Right ventricle myocardium inferior (tissue), 1 donor: ENCODE measurements around the gene SEC31A. TPM values are rescaled to one million over a fixed set of nuclear protein-coding genes. Genes with fewer than 3 reads are reported as not detected.

Source experiments
- ATAC-seq: fragments of 200-7000 bp; cut with Tn5 transposase; one replicate; pipeline ENCODE4 v1.9.1; 2020; ENCODE audit warnings: mild to moderate bottlenecking, moderate library complexity
- DNase-seq: peaks from one replicate; pipeline ENCODE4 v3.0.0; 2021; ENCODE audit errors: missing footprints
- intact Hi-C: fragments of 100-400 bp; cut with DNase I; formaldehyde crosslinking; loops from one replicate; pipeline ENCODE4 v1.11.0; 2022
- total RNA-seq: library from RNA; stranded (reverse); fragmentation: NEBNext Ultra II Directional; extraction: Animal tissue kit (Norgen Biotek cat#: 25700); gene quantifications from one replicate; pipeline ENCODE4 v1.2.1, GENCODE V29; 2021
- donor health status: DM: no; HTN: yes; CAD: no; lungs with severe emphysema.

The SEC31A gene
- total RNA-seq, 1 donor from 2014 or later: 85.6 TPM

DNA sequence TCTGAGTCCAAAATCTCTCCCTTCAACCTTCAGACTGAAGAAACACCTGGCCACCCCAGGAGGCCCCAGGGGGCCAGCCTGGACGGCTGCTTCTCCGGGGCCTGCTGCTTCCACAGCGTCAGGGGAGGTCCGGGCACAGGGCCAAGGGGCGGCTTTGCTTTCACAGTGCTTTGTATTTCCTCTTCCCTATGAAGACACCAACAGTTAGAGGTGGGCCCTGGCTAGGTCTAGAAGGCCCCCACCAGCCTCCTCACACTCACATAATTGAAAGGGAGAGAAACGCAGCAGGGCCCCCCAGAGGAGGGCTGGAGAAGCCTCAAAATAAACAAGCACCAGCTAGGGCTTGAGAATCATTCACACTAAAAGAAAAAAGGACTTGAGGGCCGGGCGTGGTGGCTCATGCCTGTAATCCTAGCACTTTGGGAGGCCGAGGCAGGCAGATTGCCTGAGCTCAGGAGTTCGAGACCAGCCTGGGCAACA is 110.2 kb downstream of the SEC31A start:
- DNase-seq: peak; percentile 86
- intact Hi-C loops: no loop called here
- peak; percentile 49 for ATAC-seq

DNA sequence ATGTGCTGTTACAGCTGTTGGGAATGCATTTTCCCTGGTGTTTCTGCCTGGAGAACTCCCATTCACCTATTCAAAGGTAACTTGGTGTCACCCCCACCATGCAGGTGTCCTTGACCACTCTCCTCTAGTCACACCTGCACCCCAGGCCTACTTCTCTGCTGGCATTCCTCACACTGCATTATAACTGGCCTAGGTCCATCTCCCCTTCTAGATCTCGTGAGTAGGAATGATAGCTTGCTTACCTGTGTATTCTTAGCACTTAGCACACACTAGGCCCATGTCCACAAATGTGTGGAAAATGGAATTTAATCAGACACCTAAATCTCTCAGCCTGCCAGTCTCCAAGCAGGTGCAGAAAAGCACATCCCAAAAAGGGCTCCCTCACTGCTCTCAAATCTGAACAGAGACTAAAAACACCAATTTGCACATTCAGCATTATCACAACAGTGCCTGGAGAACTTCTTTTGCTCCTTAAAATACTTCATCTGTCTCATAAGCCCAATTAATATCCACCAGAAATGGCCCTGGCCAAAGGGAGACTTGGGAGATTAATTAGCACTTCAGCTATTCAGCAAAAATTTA is 110.7 kb downstream of the SEC31A start:
- DNase-seq (no peak), ATAC-seq (no peak)
- intact Hi-C loops: no loop called here

DNA sequence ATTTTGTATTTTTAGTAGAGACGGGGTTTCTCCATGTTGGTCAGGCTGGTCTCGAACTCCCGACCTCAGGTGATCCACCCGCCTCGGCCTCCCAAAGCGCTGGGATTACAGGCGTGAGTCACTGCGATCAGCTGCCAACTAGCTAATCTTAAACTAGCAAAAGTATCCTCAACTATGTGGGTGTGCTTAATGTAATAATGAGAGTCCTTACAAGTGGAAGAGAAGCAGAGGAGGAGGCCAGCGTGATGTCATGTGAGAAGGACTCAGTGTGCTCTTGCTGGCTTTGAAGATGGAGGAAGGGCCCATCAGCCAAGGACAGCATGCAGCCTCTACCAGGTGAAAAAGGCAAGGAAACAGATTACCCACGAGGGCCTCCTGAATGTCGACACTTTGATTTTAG is 111.9 kb downstream of the SEC31A start:
- no peak for ATAC-seq
- intact Hi-C loops: no loop called here

DNA sequence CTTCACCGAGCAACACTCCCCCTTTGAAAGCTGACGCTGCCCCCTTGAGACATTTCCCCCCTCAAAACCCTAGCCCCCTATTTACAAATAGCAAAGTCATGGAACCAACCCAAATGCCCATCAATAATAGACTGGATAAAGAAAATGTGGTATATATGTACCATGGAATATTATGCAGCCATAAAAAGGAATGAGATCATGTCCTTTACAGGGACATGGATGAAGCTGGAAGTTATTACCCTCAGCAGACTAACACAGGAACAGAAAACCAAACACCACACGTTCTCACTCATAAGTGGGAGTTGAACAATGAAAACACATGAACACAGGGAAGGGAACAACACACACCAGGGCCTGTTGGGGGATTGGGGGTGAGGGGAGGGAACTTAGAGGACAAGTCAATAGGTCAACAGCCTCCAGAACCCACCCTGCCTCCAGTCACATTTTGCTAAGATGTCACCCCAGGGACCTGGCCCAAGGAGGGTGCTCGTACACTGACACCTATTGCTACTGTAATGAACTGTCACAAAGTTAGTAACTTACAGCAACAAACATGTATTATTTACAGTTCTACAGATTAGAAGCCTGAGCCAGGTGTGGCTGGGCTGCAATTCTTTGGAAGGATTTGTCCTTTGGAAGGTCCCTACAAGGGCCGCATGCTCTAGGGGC is 113.0 kb downstream of the SEC31A start:
- intact Hi-C loops: no loop called here
- ATAC-seq (no peak), DNase-seq (no peak)

More for the DNA sequence above, 111.9 kb downstream of the SEC31A start:
- no peak for DNase-seq

DNA sequence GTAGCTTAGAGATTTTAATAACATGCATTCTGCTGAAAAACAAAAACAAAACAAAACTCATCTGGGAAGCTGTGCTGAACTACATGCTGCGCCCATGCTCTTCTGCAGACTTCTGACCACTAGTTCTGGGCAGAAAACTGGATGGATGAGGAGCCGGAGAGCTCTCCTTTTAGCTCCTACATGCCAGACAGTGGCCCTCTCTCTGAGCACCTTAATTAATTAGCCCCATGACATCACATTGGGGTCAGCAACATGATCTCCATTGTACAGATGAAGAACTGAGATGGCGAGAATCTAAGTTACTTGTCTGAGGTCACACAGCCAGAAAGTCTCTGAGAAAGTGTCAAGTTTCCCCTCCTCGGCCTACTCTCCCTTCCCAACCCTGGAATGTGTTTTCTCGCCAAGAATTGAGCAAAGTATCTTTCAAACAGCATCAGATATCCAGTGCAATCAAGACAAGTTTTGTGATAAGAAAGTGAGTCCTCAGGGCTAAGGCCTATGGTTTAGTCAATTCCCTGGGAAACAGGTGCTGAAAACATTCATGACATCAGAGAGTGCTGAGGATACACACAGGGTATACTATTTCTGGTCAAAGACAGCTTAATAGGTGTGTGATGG is 113.9 kb downstream of the SEC31A start:
- intact Hi-C loops: no loop called here
- ATAC-seq: no peak
- no peak for DNase-seq

DNA sequence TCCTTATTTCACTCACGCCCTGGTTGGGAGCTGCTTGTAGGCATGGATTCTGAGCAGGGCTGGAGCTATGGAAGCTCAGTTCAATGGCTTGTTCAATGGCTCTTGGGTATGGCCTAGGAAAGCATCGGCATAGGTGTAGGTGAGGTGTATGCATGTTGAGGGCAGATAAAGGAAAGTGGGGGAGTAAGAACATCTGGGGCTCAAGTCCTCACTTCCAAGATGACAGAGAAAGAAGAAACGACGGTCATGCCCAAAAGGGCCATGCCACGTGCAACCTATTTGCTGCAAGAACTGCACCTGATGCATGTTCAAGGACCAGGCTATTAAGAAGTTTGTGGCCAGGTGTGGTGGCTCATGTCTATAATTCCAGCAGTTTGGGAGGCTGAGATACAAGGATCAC is 115.7 kb downstream of the SEC31A start:
- intact Hi-C loops: no loop called here
- no peak for ATAC-seq

DNA sequence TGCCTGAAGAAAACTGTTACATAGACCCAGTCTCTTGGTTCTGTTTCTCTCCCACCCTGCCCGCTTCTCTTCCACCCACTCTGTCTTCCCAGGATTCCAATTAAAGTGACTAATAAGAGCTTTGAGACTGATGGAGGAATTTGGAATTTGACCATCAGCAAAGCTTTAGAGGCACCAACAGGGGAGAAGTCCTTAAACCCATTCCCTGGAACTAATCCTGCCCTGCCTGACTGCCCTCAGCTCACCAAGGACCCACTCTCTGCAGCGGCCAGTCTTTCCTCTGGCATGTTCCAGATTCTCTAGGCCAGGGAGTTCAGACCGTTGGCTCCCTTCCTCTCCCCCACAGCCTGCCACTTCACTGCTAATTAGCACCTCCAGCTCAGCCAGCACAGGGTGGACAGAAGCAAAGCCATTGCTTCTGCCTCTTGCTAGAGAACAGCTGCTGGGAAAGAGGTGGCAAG is 116.2 kb downstream of the SEC31A start:
- intact Hi-C loops: no loop called here
- ATAC-seq (peak; percentile 59), DNase-seq (no peak)

More for the DNA sequence above, 115.7 kb downstream of the SEC31A start:
- DNase-seq: no peak

DNA sequence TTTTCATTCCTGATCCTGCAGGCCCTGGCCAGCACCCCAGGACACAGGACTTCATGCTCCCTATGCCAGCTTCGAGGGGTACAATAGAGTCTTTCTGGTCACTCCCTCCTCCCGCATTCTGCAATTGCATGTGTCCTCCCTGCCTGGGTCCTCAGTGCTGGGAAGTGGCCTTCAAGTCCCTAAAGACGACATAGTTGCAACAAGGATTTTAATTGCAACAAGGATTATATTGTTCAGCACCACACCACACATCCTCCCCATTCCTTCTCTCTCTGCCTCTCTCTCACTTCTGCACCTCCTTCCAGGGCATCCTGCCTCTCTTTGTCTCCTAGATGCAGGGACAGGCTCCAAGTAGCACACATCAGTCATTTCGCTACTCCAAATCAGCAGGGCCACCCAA is 117.9 kb downstream of the SEC31A start:
- ATAC-seq: no peak

DNA sequence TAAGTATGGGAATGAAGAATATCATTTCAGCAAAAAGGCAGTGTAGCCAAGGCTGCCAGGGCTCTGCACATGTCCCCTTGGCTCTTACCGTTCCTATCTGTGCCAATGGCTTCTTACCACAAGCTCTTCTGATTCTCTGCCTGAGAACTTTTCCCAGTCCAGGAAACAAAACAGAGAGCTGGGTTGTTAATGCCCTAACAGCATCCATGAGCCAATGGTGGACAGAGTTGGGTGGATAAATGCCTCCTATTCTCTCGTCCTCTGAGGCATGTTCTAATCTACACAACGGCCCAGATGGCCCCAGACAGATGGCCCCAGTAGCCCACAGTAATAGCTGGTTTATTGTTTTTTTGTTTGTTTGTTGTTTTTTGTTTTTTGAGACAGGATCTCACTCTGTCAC is 120.3 kb downstream of the SEC31A start:
- no peak for ATAC-seq
- intact Hi-C loops: no loop called here

More for the DNA sequence above, 117.9 kb downstream of the SEC31A start:
- intact Hi-C loops: no loop called here
- DNase-seq: no peak

More for the DNA sequence above, 120.3 kb downstream of the SEC31A start:
- DNase-seq: no peak

Other genes starting within 250 kb of the SEC31A start
- 5.1 TPM for gene SCD5, start 92.4 kb downstream of the SEC31A start, total RNA-seq
- 5.5 TPM for gene THAP9, start 9.6 kb upstream of the SEC31A start, total RNA-seq
- gene LIN54, start 119.7 kb upstream of the SEC31A start, total RNA-seq: 7.4 TPM
- 50.4 TPM for gene COPS4, start 144.0 kb upstream of the SEC31A start, total RNA-seq
- 2.2 TPM for gene PLAC8, start 223.6 kb upstream of the SEC31A start, total RNA-seq